PC-3 (cell line): Measurements from ENCODE around the gene HIVEP3. TPM values are rescaled to one million over a fixed set of nuclear protein-coding genes. Genes with fewer than 3 reads are reported as not detected.

Experiments
- ATAC-seq: fragments of 200-7000 bp; cut with Tn5 transposase; 2 replicates; pipeline ENCODE4 v1.9.1; 2020; ENCODE audit warnings: mild to moderate bottlenecking, moderate library complexity
- BruUV-seq: library from RNA; stranded (reverse); fragments of 400-500 nt; replicated peaks from 2 replicates; lab custom pipeline; 2021; lab: Mats Ljungman, UMichigan
- CTCF ChIA-PET: fragments of 300-600 bp; sonication (Branson Sonifier 250); formaldehyde crosslinking; loops from one replicate; lab custom pipeline; 2022; ENCODE audit warnings: antibody characterized with exemption; lab: Charles Lee
- POLR2A ChIA-PET: fragments of 300-600 bp; sonication (Branson Sonifier 250); formaldehyde crosslinking; loops from one replicate; lab custom pipeline; 2022; ENCODE audit warnings: antibody characterized with exemption; ENCODE audit not compliant: unreplicated experiment; lab: Charles Lee
- DNase-seq: peaks from one replicate; pipeline ENCODE4 v3.0.0-alpha.2; 2015
- H2AFZ ChIP-seq: fragments of 300-600 bp; sonication (generic); 2 replicates; pipeline ENCODE4 v1.6.0; 2016; ENCODE audit warnings: antibody characterized with exemption, low read length
- H3F3A ChIP-seq: fragments of 300-600 bp; sonication (generic); one replicate; pipeline ENCODE4 v1.6.0; 2017; ENCODE audit warnings: antibody characterized with exemption, low read length, control low read depth, mild to moderate bottlenecking; ENCODE audit not compliant: unreplicated experiment
- H3K27ac ChIP-seq: fragments of 300-600 bp; sonication (generic); 2 replicates; pipeline ENCODE4 v1.5.1; 2016; ENCODE audit warnings: mild to moderate bottlenecking, low read length
- H3K27me3 ChIP-seq: fragments of 300-600 bp; sonication (generic); 2 replicates; pipeline ENCODE4 v1.6.1; 2016; ENCODE audit warnings: low read length, mixed read lengths
- H3K36me3 ChIP-seq: fragments of 300-600 bp; sonication (generic); 2 replicates; pipeline ENCODE4 v1.6.1; 2016; ENCODE audit warnings: low read depth, mixed run types, low read length, mixed read lengths
- H3K4me1 ChIP-seq: fragments of 300-600 bp; sonication (generic); 2 replicates; pipeline ENCODE4 v1.5.1; 2016; ENCODE audit warnings: low read length; ENCODE audit not compliant: insufficient read depth
- H3K4me2 ChIP-seq: fragments of 300-600 bp; sonication (generic); 2 replicates; pipeline ENCODE4 v1.6.0; 2016; ENCODE audit warnings: low read length
- H3K4me3 ChIP-seq: fragments of 300-600 bp; sonication (generic); 2 replicates; pipeline ENCODE4 v1.5.1; 2016; ENCODE audit warnings: mild to moderate bottlenecking, low read length, mixed read lengths
- H3K79me2 ChIP-seq: fragments of 300-600 bp; sonication (generic); 2 replicates; pipeline ENCODE4 v1.6.1; 2017; ENCODE audit warnings: low read length, mixed read lengths
- H3K9ac ChIP-seq: fragments of 300-600 bp; sonication (generic); 2 replicates; pipeline ENCODE4 v1.6.0; 2016; ENCODE audit warnings: mild to moderate bottlenecking, low read length
- H3K9me2 ChIP-seq: fragments of 300-600 bp; sonication (generic); replicated peaks from 2 replicates; pipeline ENCODE4 v1.6.1; 2016; ENCODE audit warnings: mixed run types, low read length, mixed read lengths
- H3K9me3 ChIP-seq: fragments of 300-600 bp; sonication (generic); 2 replicates; pipeline ENCODE4 v1.6.1; 2016; ENCODE audit warnings: low read length, mixed read lengths
- H4K20me1 ChIP-seq: fragments of 300-600 bp; sonication (generic); 2 replicates; pipeline ENCODE4 v1.6.1; 2016; ENCODE audit warnings: low read length, mixed read lengths
- CTCF ChIP-seq: fragments of 300-600 bp; sonication (generic); conservative IDR thresholded peaks from 2 replicates; pipeline ENCODE4 v1.5.1; 2017; ENCODE audit warnings: antibody characterized with exemption, low read depth, mild to moderate bottlenecking, low read length
- EZH2 ChIP-seq: fragments of 300-600 bp; sonication (generic); IDR thresholded peaks from one replicate; pipeline ENCODE4 v1.6.1; 2017; ENCODE audit warnings: antibody characterized with exemption, mild to moderate bottlenecking, low read length; ENCODE audit not compliant: unreplicated experiment
- EZH2phosphoT487 ChIP-seq: fragments of 300-600 bp; sonication (generic); IDR thresholded peaks from 2 replicates; pipeline ENCODE4 v1.6.1; 2018; ENCODE audit warnings: mild to moderate bottlenecking, antibody characterized with exemption, low read length, borderline replicate concordance
- intact Hi-C: fragments of 100-400 bp; cut with micrococcal nuclease; formaldehyde crosslinking; loops from 2 replicates; pipeline ENCODE4 v1.9.0; 2023
- total RNA-seq: library from RNA; depleted of rRNA; stranded (reverse); fragments of >200 nt; gene quantifications from 2 replicates; pipeline ENCODE4 v1.2.3, GENCODE V29; 2014

The HIVEP3 gene
- total RNA-seq, 1 experiment from 2014 or later = 9.8 TPM

- ChIA-PET POLR2A (no interaction called here), CTCF (no interaction called here)
- Histone ChIP-seq H3K36me3 (no peaks in the 10 kb centered on the region), H3K79me2 (no peaks in the 10 kb centered on the region), H3K9me3 (no peaks in the 10 kb centered on the region), H3K4me1 (peaks cover 5% of the 10 kb centered on the region; the same call in 1 of the 2 replicates), H3K27ac (no peak overlapping the region), H3K9me2 (no peaks in the 10 kb centered on the region), H3K4me3 (no peak overlapping the region), H3F3A (no peaks in the 10 kb centered on the region), H3K27me3 (no peaks in the 10 kb centered on the region), H3K9ac (no peak overlapping the region), H3K4me2 (no peak overlapping the region), H2AFZ (no peak overlapping the region), H4K20me1 (no peaks in the 10 kb centered on the region)
- intact Hi-C loops = no loop called here
- ATAC-seq (no peak), DNase-seq (no peak)
- TF ChIP-seq EZH2phosphoT487 = no peak
- no peak for TF ChIP-seq EZH2
- TF ChIP-seq CTCF = no peak
- no TSS peak for BruUV-seq
These were observed 210.9 kb downstream of the HIVEP3 start for GRCh38 chr1:41707793-41708192.

DNA sequence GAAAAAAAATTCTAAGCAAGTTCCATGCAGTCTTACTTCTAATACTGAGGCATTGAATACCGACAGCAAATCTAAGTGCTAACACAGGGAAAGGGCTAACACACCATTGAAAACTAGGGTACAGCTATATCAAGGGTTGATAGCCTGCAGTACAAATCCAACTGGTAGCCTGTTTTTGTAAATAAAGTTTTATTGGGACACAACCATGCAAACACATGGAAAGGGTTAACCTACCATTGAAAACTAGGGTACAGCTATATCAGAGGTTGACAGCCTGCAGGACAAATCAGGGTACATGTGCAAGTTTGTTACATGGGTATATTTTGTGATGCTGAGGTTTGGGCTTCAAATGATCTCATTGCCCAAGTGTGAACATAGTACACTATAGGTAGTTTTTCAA lies 212.9 kb downstream of the HIVEP3 start:
- no TSS peak for BruUV-seq

More for the DNA sequence above, 212.9 kb downstream of the HIVEP3 start:
- no peak overlapping the region for H3K27ac ChIP-seq
- intact Hi-C loops = no loop called here
- no peaks in the 10 kb centered on the region for H3K9me3 ChIP-seq
- no peaks in the 10 kb centered on the region for H3K79me2 ChIP-seq
- POLR2A ChIA-PET = no interaction called here
- H3K36me3 ChIP-seq = no peaks in the 10 kb centered on the region
- H4K20me1 ChIP-seq = no peaks in the 10 kb centered on the region
- H2AFZ ChIP-seq = no peak overlapping the region
- H3K27me3 ChIP-seq = no peaks in the 10 kb centered on the region
- no peak overlapping the region for H3K4me2 ChIP-seq
- CTCF ChIA-PET = no interaction called here
- H3K4me3 ChIP-seq = no peak overlapping the region
- no peak for TF ChIP-seq CTCF
- no peak for TF ChIP-seq EZH2phosphoT487
- no peak for TF ChIP-seq EZH2
- no peaks in the 10 kb centered on the region for H3K9me2 ChIP-seq
- H3K4me1 ChIP-seq = no peaks in the 10 kb centered on the region
- no peak overlapping the region for H3K9ac ChIP-seq
- H3F3A ChIP-seq = no peaks in the 10 kb centered on the region
- no peak for ATAC-seq
- no peak for DNase-seq
